Measurements from ENCODE around the gene SLC25A21.

The SLC25A21 gene

DNA sequence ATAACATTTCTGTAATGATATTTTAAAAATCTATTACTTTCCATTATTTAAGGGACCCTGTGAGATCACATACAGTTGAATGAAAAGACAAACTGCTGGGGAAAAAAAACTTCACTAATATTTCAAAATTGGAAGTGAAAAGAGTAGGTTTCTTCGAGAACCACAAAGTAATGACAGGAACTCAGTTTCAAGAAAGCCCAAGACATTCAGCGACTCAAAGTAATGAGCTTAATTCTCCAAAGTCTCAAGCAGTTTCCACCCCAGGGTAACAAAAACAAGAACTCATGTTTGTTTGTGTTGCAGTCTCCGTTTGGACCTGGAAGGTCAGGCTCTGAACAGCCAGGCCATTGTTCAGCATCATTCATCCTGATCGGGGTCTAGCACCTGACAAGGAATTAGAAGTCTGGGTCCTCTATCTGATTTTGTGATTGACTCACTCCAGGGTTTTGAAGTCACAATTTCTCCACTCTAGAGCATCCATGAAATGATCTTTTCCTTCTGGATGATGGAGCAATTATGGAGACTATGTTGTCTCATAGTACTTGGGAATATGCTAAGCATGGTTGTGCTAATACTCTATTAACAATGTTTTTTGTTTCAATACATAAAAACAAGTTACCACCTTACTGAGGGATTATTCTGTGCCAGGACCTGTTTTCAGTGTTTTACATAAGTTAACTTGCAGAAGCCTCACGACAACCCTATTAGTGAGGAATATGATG is 126.9 kb downstream of the SLC25A21 start:
- no peak for DNase-seq
- TF ChIP-seq GATA1 (IDR thresholded peaks at IDR 0.05; ENCODE audit: low read depth, low read length) (no peak), POLR2A (IDR thresholded peaks at IDR 0.05; ENCODE audit: low read length) (no peak)

GRCh38 chr14:37037636-37038387 is 134.6 kb downstream of the SLC25A21 start:
- TF ChIP-seq GATA1 (IDR thresholded peaks at IDR 0.05; ENCODE audit: low read depth, low read length): no peak
- DNase-seq: no peak

- TF ChIP-seq POLR2A (IDR thresholded peaks at IDR 0.05; ENCODE audit: low read length) (no peak), GATA1 (IDR thresholded peaks at IDR 0.05; ENCODE audit: low read depth, low read length) (no peak)
- DNase-seq: no peak
Observed at GRCh38 chr14:37036669-37037341, 135.6 kb downstream of the SLC25A21 start.

DNA sequence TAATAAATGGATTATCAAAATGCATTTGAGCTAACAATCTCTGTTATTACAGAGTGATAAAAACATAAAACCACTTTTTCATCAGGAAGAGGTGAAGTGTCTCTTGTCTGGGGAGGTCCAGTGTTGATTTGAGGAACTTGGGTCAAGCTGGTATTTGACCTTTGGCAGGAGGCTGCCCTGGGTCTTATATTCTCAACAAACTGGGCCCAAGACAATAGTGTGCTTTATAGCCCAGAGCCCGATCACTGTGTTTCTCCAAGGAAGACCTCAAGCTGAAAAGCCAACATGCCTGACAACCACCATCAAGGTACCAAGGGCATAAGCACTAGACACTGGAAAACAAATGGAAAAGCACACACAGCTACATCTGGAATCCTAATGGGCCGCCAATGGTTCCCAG is 137.0 kb downstream of the SLC25A21 start:
- TF ChIP-seq POLR2A (IDR thresholded peaks at IDR 0.05; ENCODE audit: low read length): no peak
- no peak for TF ChIP-seq GATA1 (IDR thresholded peaks at IDR 0.05; ENCODE audit: low read depth, low read length)
- DNase-seq: no peak

DNA sequence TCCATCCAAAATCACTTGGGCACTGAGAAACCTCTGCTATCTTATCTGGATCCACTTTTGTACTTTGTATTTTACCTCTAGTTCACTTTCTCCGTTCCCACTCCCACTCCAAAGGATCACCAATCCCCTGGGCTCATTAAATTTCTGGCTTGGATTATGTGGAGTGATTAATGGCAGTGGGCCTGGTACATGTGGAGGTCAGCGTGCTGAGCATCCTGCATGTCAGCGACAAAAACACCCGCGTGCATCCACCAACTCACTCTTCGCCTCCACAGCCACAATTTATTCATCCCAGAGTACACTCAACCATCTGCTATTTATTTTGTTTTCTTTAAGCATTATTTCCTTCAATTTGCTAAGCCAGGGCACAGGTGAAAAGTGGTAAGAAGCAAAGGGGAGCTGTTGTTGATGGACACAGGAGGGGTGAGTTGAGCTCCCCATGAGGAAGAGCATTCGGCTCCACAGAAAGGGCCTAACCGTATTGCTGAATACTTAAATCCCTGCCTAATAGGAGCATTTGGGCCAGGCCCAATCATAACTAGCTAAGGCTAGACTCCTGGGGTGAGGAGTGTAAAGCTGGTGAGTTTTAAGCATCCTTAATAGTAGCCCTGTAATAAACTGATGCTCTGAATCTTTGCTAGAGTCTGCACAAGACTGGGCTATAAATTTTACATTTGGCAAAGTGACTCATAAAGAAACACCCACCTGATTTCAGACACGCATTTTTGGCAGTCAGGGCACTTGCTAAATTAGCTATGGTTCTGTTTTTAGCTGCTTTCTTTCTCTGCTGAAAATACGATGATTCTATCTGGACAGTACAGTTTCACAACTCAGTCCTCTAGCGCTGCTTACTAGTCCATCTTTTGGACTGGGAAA is 137.8 kb downstream of the SLC25A21 start:
- no peak for DNase-seq
- TF ChIP-seq GATA1 (IDR thresholded peaks at IDR 0.05; ENCODE audit: low read depth, low read length) (no peak), POLR2A (IDR thresholded peaks at IDR 0.05; ENCODE audit: low read length) (no peak)

- no peak for TF ChIP-seq POLR2A (IDR thresholded peaks at IDR 0.05; ENCODE audit: low read length)
- no peak for DNase-seq
Observed at GRCh38 chr14:37032863-37033262, 139.5 kb downstream of the SLC25A21 start.

- DNase-seq: no peak
- TF ChIP-seq GATA1 (IDR thresholded peaks at IDR 0.05; ENCODE audit: low read depth, low read length): no peak
- TF ChIP-seq POLR2A (IDR thresholded peaks at IDR 0.05; ENCODE audit: low read length): no peak
Observed at GRCh38 chr14:37027188-37027824, 145.1 kb downstream of the SLC25A21 start.

DNA sequence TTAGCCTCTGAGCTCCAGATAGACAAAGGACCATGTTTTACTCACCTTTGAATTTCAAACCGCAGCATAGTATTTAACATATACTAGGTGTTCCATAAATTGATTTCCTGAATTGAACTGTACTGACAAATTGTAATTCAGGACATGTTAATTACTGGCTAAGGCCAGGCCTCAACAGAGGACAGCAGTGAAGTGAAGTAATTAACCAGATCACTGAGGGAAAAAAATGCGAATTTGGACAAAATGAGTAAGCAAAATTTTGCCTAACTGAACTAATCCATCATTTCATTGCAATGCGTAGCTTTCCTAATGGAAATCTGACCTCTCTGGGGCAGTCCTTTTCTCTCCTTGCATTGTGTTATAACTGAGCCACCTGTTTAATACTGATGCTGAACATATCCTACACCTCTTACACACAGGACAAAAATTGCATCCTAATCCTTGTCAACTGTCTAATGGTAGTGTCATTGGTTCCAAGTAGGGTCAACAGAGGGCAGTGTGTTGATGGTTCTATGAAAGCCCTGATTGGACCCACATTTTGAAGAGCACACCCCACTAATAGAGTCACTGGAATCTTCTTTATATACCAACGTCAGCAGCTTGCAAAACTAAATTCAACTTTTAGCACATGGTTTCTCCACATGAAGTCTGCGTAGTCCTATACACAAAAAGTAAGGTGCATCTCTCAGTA is 148.4 kb downstream of the SLC25A21 start:
- peak; percentile 26 to 50 for DNase-seq
- TF ChIP-seq POLR2A (IDR thresholded peaks at IDR 0.05; ENCODE audit: low read length): no peak
- no peak for TF ChIP-seq GATA1 (IDR thresholded peaks at IDR 0.05; ENCODE audit: low read depth, low read length)

DNA sequence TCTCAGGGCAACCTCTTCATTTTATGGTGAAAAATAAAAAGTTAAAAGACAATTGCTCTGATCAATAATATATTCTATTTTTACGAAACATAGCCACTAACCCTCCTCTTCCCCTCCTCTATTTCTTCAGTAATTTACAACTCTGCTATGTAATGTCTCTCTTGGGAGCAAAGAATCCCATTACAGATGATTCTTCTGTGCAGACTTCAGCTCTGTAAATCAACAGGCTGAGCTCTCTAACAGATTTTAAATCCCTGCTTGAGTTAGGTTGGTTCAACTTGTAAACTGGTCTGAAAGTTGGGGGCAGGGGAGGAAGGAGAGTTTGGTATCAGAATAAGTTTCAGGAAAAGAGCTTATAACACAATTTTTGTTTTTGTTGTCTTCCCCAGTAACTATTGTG is 151.0 kb downstream of the SLC25A21 start:
- DNase-seq: no peak

DNA sequence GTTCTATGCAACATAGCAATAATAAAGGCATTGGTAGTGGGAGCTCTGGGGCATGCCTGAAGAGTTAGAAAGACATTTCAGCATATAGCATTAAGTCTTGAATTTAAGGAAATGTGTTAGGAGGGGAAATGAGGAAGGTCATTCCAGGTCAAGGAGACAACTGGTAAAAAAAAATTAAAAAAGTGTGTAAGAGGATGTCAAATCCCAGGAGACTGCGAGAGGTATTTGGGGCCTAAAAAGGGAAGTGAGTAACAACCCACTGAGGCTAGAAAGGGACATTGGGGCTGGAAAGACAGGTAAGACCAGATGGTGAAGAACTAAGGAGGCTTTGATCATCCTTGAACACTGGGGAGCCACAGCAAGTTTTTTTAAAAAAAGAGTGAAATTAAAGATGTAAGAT is 152.9 kb downstream of the SLC25A21 start:
- no peak for DNase-seq
- no peak for TF ChIP-seq POLR2A (IDR thresholded peaks at IDR 0.05; ENCODE audit: low read length)
- TF ChIP-seq GATA1 (IDR thresholded peaks at IDR 0.05; ENCODE audit: low read depth, low read length): no peak

More for the DNA sequence above, 151.0 kb downstream of the SLC25A21 start:
- TF ChIP-seq POLR2A (IDR thresholded peaks at IDR 0.05; ENCODE audit: low read length) (no peak), GATA1 (IDR thresholded peaks at IDR 0.05; ENCODE audit: low read depth, low read length) (no peak)

- DNase-seq: no peak
- TF ChIP-seq POLR2A (IDR thresholded peaks at IDR 0.05; ENCODE audit: low read length) (no peak), GATA1 (IDR thresholded peaks at IDR 0.05; ENCODE audit: low read depth, low read length) (no peak)
Observed at GRCh38 chr14:37018571-37019240, 153.7 kb downstream of the SLC25A21 start.

- no peak for TF ChIP-seq POLR2A (IDR thresholded peaks at IDR 0.05; ENCODE audit: low read length)
- no peak for TF ChIP-seq GATA1 (IDR thresholded peaks at IDR 0.05; ENCODE audit: low read depth, low read length)
- no peak for DNase-seq
Observed at GRCh38 chr14:37013078-37013477, 159.3 kb downstream of the SLC25A21 start.
